ENCODE data around the gene ST6GALNAC1. TPM values are rescaled to one million over a fixed set of nuclear protein-coding genes. Genes with fewer than 3 reads are reported as not detected.

Gene ST6GALNAC1
- total RNA-seq, 4 donors from 2014 or later, result 0.46 to 4.6 (median 1.9) TPM

DNA sequence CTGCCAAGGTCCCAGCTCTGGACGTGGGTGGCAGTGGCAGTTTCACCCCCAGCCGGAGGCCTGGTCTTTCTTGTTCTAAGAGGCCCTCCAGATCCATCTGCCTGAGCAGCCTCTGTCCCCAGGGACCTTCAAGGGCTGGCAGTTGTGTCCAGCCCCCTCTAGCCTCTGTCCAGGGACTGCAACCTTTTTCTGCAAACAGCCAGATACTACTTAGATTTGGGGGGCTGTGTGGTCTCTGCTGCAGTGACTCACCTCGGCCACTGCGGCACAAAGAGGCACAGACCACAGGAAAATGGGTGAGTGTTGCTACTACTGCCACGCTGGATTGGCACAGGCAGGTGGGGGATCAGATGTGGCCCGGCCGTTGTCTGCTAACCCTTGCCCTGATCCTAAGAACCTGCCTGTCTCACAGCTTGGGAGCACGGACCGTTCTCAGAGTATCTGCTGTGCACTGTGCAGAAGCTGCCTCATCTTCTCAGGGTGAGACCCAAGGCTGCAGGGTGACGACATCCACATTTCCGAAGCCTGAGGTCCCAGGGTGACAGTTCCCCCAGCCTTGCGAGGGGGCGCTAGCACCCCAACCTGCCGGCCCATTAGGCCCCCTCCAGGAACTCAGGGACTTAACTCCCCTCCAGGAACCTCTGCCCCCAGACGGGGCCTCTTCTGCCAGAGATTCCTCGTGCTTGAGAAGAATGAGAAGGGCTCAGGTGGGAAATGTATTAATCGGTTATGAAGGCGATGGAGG lies 39.6 kb upstream of the ST6GALNAC1 start:
- DNase-seq (ENCODE audit: low spot score) (no peak), ATAC-seq (ENCODE audit: low FRiP score) (no peak)
- no peak for TF ChIP-seq CTCF (IDR thresholded peaks at IDR 0.05)

DNA sequence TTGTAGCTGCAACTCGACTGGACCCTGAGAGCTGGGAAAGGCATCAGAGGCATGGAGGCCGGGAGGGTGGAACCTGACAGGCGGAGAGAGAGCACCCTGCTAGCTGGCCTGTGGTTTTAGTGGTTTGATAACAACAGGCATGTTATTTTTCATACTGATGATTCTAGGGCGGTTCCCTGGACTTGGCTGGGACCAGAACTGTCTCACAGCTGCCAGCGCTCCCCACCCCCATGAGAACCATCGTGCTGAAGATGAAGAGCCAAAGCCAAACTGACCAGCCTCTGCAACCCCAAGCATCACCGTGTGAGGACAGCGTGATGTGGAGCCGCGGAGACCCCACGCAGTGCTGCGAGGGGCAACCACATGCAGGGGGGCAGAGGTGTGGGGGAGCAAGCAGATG lies 38.7 kb upstream of the ST6GALNAC1 start:
- ATAC-seq (ENCODE audit: low FRiP score), result peak; percentile 36
- no peak for DNase-seq (ENCODE audit: low spot score)
- TF ChIP-seq CTCF (IDR thresholded peaks at IDR 0.05), result no peak

DNA sequence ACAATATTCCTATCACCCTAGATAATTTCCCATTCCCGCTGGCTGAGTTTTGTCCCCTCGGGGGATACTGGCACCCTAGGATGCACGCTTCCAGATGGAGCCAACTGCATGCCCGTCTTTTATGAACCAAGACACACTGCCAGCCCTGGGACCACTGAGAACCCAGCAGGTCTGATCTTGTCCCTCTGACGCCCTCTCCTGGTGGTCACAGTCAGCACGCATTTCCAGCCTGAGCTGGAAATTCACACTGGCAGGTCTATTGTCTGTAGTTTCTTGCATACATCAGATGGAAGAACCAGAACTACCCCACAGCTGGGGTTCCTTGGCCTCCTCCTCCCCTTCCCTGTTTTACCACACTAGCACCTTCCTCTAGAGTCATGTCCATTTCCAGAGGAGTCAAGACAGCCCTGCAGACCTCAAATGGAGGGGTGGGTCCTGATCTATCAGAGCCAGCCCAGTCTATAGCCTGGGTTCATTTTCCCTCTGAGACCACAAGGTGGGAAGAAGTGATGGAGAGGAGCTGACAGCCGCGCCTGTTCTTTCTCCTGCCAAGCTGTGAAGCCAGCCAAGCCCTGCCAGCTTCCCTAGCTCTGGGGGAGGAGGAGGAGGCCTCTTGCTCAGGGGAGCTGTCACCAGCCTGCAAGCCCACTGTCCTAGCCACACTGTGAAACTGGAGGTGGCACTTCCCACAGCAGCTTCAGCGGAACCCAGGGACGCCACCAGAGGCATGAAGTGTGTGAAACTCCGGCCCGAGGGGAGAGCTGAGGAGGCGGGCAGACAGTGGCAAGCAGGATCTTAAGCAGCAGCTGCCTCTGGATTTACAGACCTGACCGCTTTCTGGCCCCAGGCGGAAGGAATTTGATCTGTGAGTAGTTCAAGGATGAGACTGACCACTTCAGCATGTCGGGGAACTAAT lies 37.9 kb upstream of the ST6GALNAC1 start:
- DNase-seq (ENCODE audit: low spot score) (peak; percentile 46), ATAC-seq (ENCODE audit: low FRiP score) (peak; percentile 41)
- peak in 1 of 3 donors; percentile 53 for TF ChIP-seq CTCF (IDR thresholded peaks at IDR 0.05)

GRCh38 chr17:76679239-76679638 lies 35.7 kb upstream of the ST6GALNAC1 start:
- TF ChIP-seq CTCF (IDR thresholded peaks at IDR 0.05), result no peak
- no peak for ATAC-seq (ENCODE audit: low FRiP score)
- DNase-seq (ENCODE audit: low spot score), result no peak

DNA sequence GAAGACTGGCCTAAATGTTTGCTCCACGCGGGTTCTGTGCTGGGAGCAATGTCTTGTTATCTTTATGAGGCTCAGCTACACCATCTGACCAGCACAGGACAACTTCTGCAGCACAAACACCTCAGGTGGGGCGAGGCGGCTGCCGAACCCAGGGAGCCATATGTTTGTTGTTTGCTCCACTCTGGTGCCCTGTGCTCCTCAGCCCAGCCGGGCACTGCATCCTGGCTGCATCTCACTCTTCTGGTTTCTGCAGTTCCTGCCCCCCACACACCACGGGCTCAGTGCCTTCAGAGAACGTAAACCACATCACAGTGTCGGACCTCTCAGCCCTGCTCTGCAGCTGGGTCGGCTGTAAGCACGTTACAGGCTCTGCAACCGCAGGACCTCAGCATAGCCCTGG lies 34.8 kb upstream of the ST6GALNAC1 start:
- DNase-seq (ENCODE audit: low spot score) (no peak), ATAC-seq (ENCODE audit: low FRiP score) (no peak)
- TF ChIP-seq CTCF (IDR thresholded peaks at IDR 0.05), result no peak

- TF ChIP-seq CTCF (IDR thresholded peaks at IDR 0.05), result no peak
- ATAC-seq (ENCODE audit: low FRiP score) (no peak), DNase-seq (ENCODE audit: low spot score) (no peak)
Observed at GRCh38 chr17:76677406-76677805, 33.8 kb upstream of the ST6GALNAC1 start.

Measured in omental fat pad (tissue), 4 donors.